Measurements from ENCODE around the gene LILRA5. TPM values are rescaled to one million over a fixed set of nuclear protein-coding genes. Genes with fewer than 3 reads are reported as not detected.
"Not testable (repeated sequence)": the region's sequence is repeated elsewhere in the genome, so short reads cannot be mapped to it uniquely, and the experiment has no call there.

LILRA5 gene
- polyA plus RNA-seq, 1 donor: 1.9 TPM

DNA sequence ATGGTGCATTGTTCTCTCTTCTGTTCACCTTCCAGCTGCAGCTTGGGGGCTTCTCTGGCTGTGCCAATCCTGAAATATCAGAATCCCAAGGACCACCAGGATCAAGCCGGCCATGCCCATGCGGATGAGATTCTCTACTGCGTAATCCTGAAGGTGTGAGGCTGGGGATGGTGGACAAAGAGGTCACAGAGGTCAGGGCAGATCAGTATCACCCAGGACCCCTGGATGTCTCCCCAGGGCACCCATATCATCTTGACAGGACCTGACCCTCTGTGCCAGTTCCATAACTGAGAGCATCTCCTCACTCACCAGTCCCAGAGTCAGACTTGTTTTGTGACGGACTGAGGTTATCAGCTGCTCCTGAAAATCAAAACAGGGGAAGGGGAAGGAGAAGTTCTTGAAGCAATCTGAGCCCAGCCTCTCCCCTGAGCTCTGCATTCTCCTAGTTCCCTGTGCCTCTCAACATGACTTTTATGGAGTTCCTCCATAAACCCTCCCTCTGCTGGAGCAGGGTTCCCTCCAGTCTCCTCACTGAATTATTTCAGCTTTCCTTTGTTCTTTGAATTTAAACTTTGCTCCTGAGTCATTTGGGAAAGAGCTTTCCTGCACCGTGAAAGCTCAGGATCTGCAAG, 5.5 kb downstream of the LILRA5 start:
- no CpG with 5 or more reads among the region's 5 CpGs for WGBS (ENCODE audit: insufficient coverage, low lambda C conversion rate)
- H3K27me3 ChIP-seq (ENCODE audit: control insufficient read depth, insufficient read depth, low read length): no peaks in the 10 kb centered on the region
- H3K36me3 ChIP-seq (ENCODE audit: control insufficient read depth, insufficient read depth, low read length): no peaks in the 10 kb centered on the region
- H3K9me3 ChIP-seq (ENCODE audit: control insufficient read depth, low read depth, low read length): no peaks in the 10 kb centered on the region
- H3K4me1 ChIP-seq (ENCODE audit: control insufficient read depth, insufficient read depth, low read length): no peaks in the 10 kb centered on the region
- H3K4me3 ChIP-seq (ENCODE audit: low read length): no peak overlapping the region
- no peak overlapping the region for H3K27ac ChIP-seq (ENCODE audit: low read length)
- DNase-seq: no peak

DNA sequence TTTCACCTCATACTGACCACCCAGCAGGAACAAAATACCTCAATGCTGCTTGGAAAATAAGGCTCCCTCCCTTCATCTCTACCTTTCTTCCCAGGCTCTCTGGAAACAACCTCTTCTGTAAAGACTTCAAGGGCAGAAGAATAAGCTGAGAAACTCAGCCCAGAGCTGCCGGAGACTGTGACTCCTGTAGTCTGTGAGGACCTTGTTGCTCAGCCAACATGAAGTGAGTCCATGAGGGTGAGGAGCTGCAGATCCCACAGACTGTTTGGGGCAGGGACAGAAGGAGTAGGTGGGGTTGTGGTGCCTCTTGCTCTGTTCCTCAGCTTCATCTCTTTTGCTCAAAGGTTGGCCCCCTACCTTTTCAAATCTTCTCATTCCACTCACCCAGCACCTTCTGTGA, 7.8 kb downstream of the LILRA5 start:
- Histone ChIP-seq H3K27ac (ENCODE audit: low read length) (no peak overlapping the region), H3K9me3 (ENCODE audit: control insufficient read depth, low read depth, low read length) (no peaks in the 10 kb centered on the region), H3K4me1 (ENCODE audit: control insufficient read depth, insufficient read depth, low read length) (no peaks in the 10 kb centered on the region), H3K27me3 (ENCODE audit: control insufficient read depth, insufficient read depth, low read length) (no peaks in the 10 kb centered on the region), H3K4me3 (ENCODE audit: low read length) (no peak overlapping the region), H3K36me3 (ENCODE audit: control insufficient read depth, insufficient read depth, low read length) (no peaks in the 10 kb centered on the region)
- DNase-seq: no peak
- no CpG with 5 or more reads among the region's 1 CpG for WGBS (ENCODE audit: insufficient coverage, low lambda C conversion rate)

DNA sequence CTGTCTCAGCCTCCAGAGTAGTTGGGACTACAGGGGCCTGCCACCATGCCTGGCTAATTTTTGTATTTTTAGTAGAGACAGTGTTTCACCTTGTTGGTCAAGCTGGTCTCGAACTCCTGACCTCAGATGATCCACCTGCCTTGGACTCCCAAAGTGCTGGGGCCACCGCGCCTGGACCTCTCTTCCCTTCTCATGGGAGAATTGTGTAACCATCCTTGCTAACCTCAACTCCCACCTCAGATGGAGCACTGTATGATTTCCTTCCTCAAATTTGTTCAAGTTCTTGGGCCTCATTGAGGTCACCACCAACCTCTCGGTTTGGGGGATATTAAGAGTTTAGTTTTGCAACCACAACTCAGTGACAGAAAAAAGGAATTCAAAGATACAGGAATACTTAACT, 10.7 kb downstream of the LILRA5 start:
- Histone ChIP-seq H3K4me1 (ENCODE audit: control insufficient read depth, insufficient read depth, low read length) (no peaks in the 10 kb centered on the region), H3K9me3 (ENCODE audit: control insufficient read depth, low read depth, low read length) (no peaks in the 10 kb centered on the region), H3K36me3 (ENCODE audit: control insufficient read depth, insufficient read depth, low read length) (no peaks in the 10 kb centered on the region), H3K4me3 (ENCODE audit: low read length) (no peak overlapping the region), H3K27ac (ENCODE audit: low read length) (no peak overlapping the region), H3K27me3 (ENCODE audit: control insufficient read depth, insufficient read depth, low read length) (no peaks in the 10 kb centered on the region)
- no peak for DNase-seq
- 60% methylated on average over 1 of the region's 4 CpGs for WGBS (ENCODE audit: insufficient coverage, low lambda C conversion rate)

DNA sequence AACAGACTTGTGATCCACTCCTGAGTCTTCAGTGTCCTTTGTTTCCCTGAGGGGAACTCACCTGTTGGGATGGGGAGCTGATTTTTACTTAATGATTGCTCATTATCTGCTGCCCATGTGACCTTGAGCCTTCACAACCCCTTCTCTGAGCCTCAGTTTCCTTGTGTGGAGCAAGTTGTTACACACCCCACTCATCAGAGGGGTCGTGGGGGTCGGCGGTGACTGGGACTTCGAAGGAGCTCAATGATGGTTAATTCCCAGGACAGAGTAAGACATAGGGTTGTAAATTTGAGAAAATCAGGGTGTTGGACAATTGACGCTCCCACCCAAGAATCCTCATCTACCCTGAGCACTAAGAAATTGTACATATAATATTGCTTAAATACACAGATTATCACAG, 13.5 kb downstream of the LILRA5 start:
- no peaks in the 10 kb centered on the region for H3K4me1 ChIP-seq (ENCODE audit: control insufficient read depth, insufficient read depth, low read length)
- H3K27ac ChIP-seq (ENCODE audit: low read length): no peak overlapping the region
- no peak for DNase-seq
- no peaks in the 10 kb centered on the region for H3K27me3 ChIP-seq (ENCODE audit: control insufficient read depth, insufficient read depth, low read length)
- H3K4me3 ChIP-seq (ENCODE audit: low read length): no peak overlapping the region
- no peaks in the 10 kb centered on the region for H3K9me3 ChIP-seq (ENCODE audit: control insufficient read depth, low read depth, low read length)
- H3K36me3 ChIP-seq (ENCODE audit: control insufficient read depth, insufficient read depth, low read length): no peaks in the 10 kb centered on the region
- WGBS (ENCODE audit: insufficient coverage, low lambda C conversion rate): no CpG with 5 or more reads among the region's 5 CpGs

DNA sequence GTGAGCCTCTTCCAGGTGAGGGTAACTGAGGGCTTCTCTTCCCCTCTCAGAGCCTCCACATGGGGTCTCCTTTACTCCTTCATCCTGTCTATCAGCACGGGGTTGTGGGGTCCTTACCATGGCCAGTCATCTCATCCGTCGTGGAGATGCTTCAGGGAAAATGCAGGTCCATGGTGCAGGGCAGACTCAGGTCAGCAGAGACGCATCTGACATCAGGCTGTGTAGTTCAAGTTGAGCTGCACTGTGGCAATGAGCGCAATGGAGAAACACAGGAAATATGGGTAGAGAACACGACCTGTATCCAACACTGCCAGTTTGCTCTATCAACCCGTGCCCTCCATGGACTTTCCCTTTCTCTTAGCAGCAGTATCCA, 13.9 kb downstream of the LILRA5 start:
- no CpG with 5 or more reads among the region's 7 CpGs for WGBS (ENCODE audit: insufficient coverage, low lambda C conversion rate)
- Histone ChIP-seq H3K9me3 (ENCODE audit: control insufficient read depth, low read depth, low read length) (no peaks in the 10 kb centered on the region), H3K4me3 (ENCODE audit: low read length) (no peak overlapping the region), H3K27ac (ENCODE audit: low read length) (no peak overlapping the region), H3K36me3 (ENCODE audit: control insufficient read depth, insufficient read depth, low read length) (no peaks in the 10 kb centered on the region), H3K4me1 (ENCODE audit: control insufficient read depth, insufficient read depth, low read length) (no peaks in the 10 kb centered on the region), H3K27me3 (ENCODE audit: control insufficient read depth, insufficient read depth, low read length) (no peaks in the 10 kb centered on the region)
- DNase-seq: no peak

DNA sequence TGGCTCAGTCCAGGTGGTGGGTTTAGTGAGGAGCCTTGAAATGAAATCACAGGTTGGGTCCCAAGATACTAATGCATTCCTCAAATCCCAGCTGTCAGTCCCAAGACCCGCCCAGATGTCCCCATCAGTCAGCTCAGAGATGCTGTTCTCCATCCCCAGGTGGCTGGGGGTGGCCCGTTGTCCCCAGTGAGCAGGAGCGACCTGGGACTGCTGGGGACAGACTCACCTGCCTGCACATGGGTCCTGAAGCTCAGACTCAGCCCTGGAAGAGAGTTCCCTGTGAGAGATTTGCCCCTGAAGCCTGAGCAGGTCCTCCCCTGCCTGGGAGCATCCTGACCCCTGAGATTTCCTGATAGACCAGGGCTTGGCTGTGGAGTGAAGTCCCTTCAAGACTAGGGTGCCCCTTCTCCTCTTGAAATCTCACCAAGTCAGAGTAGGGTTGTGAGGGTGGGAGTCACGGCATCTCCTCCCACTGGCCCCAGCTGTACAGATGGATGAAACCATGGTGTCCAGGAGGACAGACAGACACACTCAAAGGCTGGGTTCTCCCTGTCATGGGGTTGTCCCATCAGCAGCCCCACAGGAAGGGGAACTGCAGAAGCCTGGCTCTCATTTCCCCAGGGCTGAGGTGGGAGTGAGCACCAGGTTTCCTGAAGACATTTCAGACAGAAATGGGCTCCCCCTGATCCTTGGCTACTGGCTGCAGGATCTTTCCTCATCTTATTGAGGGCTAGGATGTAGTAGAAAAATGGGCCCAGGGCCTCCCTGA, 14.4 kb downstream of the LILRA5 start:
- no peaks in the 10 kb centered on the region for H3K27me3 ChIP-seq (ENCODE audit: control insufficient read depth, insufficient read depth, low read length)
- H3K9me3 ChIP-seq (ENCODE audit: control insufficient read depth, low read depth, low read length): no peaks in the 10 kb centered on the region
- H3K27ac ChIP-seq (ENCODE audit: low read length): no peak overlapping the region
- H3K4me3 ChIP-seq (ENCODE audit: low read length): no peak overlapping the region
- WGBS (ENCODE audit: insufficient coverage, low lambda C conversion rate): no CpG with 5 or more reads among the region's 4 CpGs
- DNase-seq: no peak
- H3K4me1 ChIP-seq (ENCODE audit: control insufficient read depth, insufficient read depth, low read length): no peaks in the 10 kb centered on the region
- H3K36me3 ChIP-seq (ENCODE audit: control insufficient read depth, insufficient read depth, low read length): no peaks in the 10 kb centered on the region

DNA sequence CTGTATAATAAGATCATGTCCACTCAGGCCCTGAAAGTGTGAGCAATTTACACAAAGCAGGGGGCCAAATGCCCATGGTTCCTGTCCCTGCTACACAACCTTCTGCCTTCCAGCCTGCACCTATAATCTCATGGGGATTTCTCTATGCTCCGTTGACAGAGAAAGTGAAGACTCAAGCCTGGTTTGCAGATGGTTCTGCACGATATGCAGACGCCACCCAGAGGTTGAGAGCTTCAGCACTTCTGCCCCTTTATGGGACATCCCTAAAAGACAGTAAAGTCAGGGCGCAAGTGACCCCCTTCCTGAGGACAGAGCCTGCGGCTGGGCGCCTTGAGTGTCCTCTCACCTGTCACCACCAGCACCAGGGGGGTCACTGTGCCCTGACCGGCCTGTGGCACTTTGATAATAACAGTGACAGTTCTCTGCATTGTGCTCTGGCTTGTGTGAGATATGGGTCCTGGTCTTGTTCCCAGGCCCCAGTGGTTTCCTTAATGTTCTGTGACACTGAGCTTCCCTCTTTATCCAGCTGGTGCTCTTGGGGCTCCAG, 15.1 kb downstream of the LILRA5 start:
- Histone ChIP-seq H3K27ac (ENCODE audit: low read length) (no peak overlapping the region), H3K9me3 (ENCODE audit: control insufficient read depth, low read depth, low read length) (no peaks in the 10 kb centered on the region), H3K4me3 (ENCODE audit: low read length) (no peak overlapping the region), H3K27me3 (ENCODE audit: control insufficient read depth, insufficient read depth, low read length) (no peaks in the 10 kb centered on the region), H3K4me1 (ENCODE audit: control insufficient read depth, insufficient read depth, low read length) (no peaks in the 10 kb centered on the region), H3K36me3 (ENCODE audit: control insufficient read depth, insufficient read depth, low read length) (no peaks in the 10 kb centered on the region)
- DNase-seq: no peak
- no CpG with 5 or more reads among the region's 7 CpGs for WGBS (ENCODE audit: insufficient coverage, low lambda C conversion rate)

DNA sequence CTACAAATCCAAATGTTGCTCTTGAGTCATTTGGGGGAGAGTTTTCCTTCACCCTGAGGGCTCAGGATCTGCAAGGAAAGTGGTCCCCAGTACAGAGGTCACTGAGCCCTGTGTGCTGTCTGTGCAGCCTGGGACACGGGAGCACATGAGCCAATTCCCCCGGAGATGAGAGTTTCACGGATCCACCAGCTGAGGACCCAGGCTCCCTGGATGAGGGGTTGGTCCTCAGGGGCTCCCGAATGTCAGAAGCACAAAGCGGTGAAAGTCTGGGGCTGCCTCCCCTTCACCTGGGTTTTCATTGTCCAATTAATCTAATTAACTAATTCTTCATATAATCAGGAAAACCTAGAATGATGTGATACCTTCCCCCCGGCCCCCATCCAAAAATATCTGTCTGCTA, 18.4 kb downstream of the LILRA5 start:
- no peak for DNase-seq
- Histone ChIP-seq H3K27ac (ENCODE audit: low read length) (no peak overlapping the region), H3K27me3 (ENCODE audit: control insufficient read depth, insufficient read depth, low read length) (no peaks in the 10 kb centered on the region), H3K9me3 (ENCODE audit: control insufficient read depth, low read depth, low read length) (no peaks in the 10 kb centered on the region), H3K36me3 (ENCODE audit: control insufficient read depth, insufficient read depth, low read length) (no peaks in the 10 kb centered on the region), H3K4me1 (ENCODE audit: control insufficient read depth, insufficient read depth, low read length) (no peaks in the 10 kb centered on the region), H3K4me3 (ENCODE audit: low read length) (no peak overlapping the region)
- no CpG with 5 or more reads among the region's 6 CpGs for WGBS (ENCODE audit: insufficient coverage, low lambda C conversion rate)

DNA sequence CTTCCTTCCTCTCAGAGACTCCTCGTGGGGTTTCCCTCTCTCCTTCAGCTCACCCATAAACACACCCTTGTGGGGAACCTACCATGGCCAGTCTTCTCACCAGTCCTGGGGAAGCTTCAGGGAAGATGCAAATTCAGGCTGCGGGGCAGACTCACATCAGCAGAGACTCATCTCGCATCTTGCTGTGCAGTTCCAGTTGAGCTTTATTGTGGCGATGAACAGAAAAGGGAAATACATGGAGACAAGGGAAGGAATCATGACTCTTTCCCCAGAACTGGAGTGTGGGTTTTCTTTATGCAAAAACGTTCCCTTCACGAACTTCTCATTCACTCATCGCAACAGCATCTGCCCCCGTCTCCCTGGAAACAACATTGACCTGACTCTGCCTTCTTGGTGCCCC, 23.8 kb downstream of the LILRA5 start:
- H3K27me3 ChIP-seq (ENCODE audit: control insufficient read depth, insufficient read depth, low read length); DNase-seq; H3K27ac ChIP-seq (ENCODE audit: low read length); H3K4me3 ChIP-seq (ENCODE audit: low read length); H3K9me3 ChIP-seq (ENCODE audit: control insufficient read depth, low read depth, low read length); H3K36me3 ChIP-seq (ENCODE audit: control insufficient read depth, insufficient read depth, low read length); H3K4me1 ChIP-seq (ENCODE audit: control insufficient read depth, insufficient read depth, low read length): not testable (repeated sequence)
- no CpG with 5 or more reads among the region's 8 CpGs for WGBS (ENCODE audit: insufficient coverage, low lambda C conversion rate)

DNA sequence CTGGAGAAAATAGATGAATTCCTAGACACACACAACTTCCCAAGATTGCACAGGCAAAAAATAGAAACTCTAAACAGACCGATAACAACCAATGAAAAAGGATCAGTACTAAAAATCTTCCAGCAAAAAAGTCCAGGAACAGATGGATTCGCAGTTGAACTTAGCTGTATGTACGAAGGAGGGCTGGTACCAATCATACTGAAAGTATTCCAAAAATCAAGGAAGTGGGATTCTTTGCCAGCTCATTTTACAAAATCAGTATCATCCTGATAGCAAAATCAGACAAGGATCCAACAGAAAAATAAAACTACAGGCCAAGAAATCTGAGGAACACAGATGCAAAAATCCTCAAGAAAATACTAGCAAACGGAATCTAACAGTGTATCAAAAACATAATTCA, 25.5 kb downstream of the LILRA5 start:
- no CpG with 5 or more reads among the region's 4 CpGs for WGBS (ENCODE audit: insufficient coverage, low lambda C conversion rate)
- Histone ChIP-seq H3K9me3 (ENCODE audit: control insufficient read depth, low read depth, low read length) (no peaks in the 10 kb centered on the region), H3K36me3 (ENCODE audit: control insufficient read depth, insufficient read depth, low read length) (no peaks in the 10 kb centered on the region), H3K27me3 (ENCODE audit: control insufficient read depth, insufficient read depth, low read length) (no peaks in the 10 kb centered on the region), H3K4me3 (ENCODE audit: low read length) (no peak overlapping the region), H3K4me1 (ENCODE audit: control insufficient read depth, insufficient read depth, low read length) (no peaks in the 10 kb centered on the region), H3K27ac (ENCODE audit: low read length) (no peak overlapping the region)
- DNase-seq: no peak

DNA sequence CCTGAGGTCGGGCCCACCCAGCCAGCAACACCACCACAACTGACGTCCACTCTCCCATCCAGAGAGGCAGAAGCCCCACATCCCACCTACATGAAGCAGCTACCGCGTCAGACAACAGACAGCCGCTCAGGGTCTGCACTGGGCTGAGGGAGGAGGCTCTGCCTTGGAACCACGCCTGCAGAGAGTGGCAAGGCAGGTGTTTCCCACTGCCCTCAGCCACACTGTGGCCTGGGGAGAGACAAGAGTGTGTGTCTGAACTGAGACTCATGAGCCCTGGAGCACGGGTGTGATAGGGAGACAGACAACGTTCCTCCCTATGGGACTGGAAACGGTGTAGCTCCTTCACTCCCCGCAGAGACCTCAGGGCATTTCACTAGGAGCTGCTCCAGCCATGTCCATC, 26.7 kb downstream of the LILRA5 start:
- not testable (repeated sequence) for H3K4me1 ChIP-seq (ENCODE audit: control insufficient read depth, insufficient read depth, low read length); H3K27ac ChIP-seq (ENCODE audit: low read length); H3K27me3 ChIP-seq (ENCODE audit: control insufficient read depth, insufficient read depth, low read length); DNase-seq; H3K9me3 ChIP-seq (ENCODE audit: control insufficient read depth, low read depth, low read length); H3K36me3 ChIP-seq (ENCODE audit: control insufficient read depth, insufficient read depth, low read length); H3K4me3 ChIP-seq (ENCODE audit: low read length)
- no CpG with 5 or more reads among the region's 10 CpGs for WGBS (ENCODE audit: insufficient coverage, low lambda C conversion rate)

Data from large intestine (tissue), 3 donors.